SK-N-SH (cell line): ENCODE results near the gene MTA3. TPM values are rescaled to one million over a fixed set of nuclear protein-coding genes. Genes with fewer than 3 reads are reported as not detected.

Source experiments
- CTCF ChIA-PET: fragments of 300-600, 350-600 bp; formaldehyde crosslinking; extraction: SDS; loops from one replicate; lab custom pipeline; 2021; lab: Yijun Ruan, JAX
- POLR2A ChIA-PET: fragments of 350-600 bp; sonication (Branson Sonifier 250); formaldehyde crosslinking; extraction: SDS; loops from one replicate; lab custom pipeline; 2020; ENCODE audit warnings: antibody characterized with exemption, inconsistent platforms; lab: Yijun Ruan, JAX
- DNase-seq: peaks from one replicate; pipeline ENCODE4 v3.0.0; 2012
- H2AFZ ChIP-seq: fragments of 200-600 bp; sonication (generic); 2 replicates; pipeline ENCODE4 v1.8.1; 2016; ENCODE audit warnings: antibody characterized with exemption, mild to moderate bottlenecking, low read depth
- H3F3A ChIP-seq: fragments of 200-600 bp; sonication (generic); replicated peaks from 2 replicates; pipeline ENCODE3; 2016; ENCODE audit warnings: antibody characterized with exemption, mild to moderate bottlenecking; ENCODE audit not compliant: insufficient read depth
- H3K27ac ChIP-seq, 2 experiments: fragments of 200-500 bp in 1 of 2; fragments of 200-600 bp in 1 of 2; sonication (Bioruptor generic) in 1 of 2; sonication (generic), shearing (Covaris generic) in 1 of 2; 2 replicates each; pipeline versions ENCODE4 v1.5.1 to v1.6.1; 2014 to 2016; ENCODE audit warnings: low read depth in 2 of 2, inconsistent platforms in 1 of 2, low read length in 1 of 2, mild to moderate bottlenecking in 1 of 2, mixed read lengths in 1 of 2
- H3K27me3 ChIP-seq: fragments of 200-600 bp; sonication (generic), shearing (Covaris generic); 2 replicates; pipeline ENCODE4 v1.6.1; 2016; ENCODE audit warnings: mixed run types; ENCODE audit not compliant: insufficient read depth
- H3K36me3 ChIP-seq, 2 experiments: fragments of 200-500 bp in 1 of 2; fragments of 200-600 bp in 1 of 2; sonication (Bioruptor generic) in 1 of 2; sonication (generic) in 1 of 2; replicated peaks in 1 of 2; 2 replicates each; pipeline versions ENCODE3 to v1.5.1; 2014 to 2016; ENCODE audit warnings: low read length in 1 of 2, mild to moderate bottlenecking in 1 of 2; ENCODE audit not compliant: insufficient read depth in 2 of 2, control insufficient read depth in 1 of 2
- H3K4me1 ChIP-seq, 2 experiments: fragments of 200-500 bp in 1 of 2; fragments of 200-600 bp in 1 of 2; sonication (Bioruptor generic) in 1 of 2; sonication (generic), shearing (Covaris generic) in 1 of 2; 2 replicates each; pipeline versions ENCODE4 v1.5.1 to v1.6.1; 2014 to 2016; ENCODE audit warnings: low read depth in 1 of 2, low read length in 1 of 2, mixed run types in 1 of 2; ENCODE audit not compliant: insufficient read depth in 2 of 2, control insufficient read depth in 1 of 2
- H3K4me2 ChIP-seq: fragments of 200-600 bp; sonication (generic), shearing (Covaris generic); 2 replicates; pipeline ENCODE4 v1.6.1; 2017; ENCODE audit warnings: mixed run types
- H3K4me3 ChIP-seq, 2 experiments: fragments of 200-500 bp in 1 of 2; fragments of 200-600 bp in 1 of 2; sonication (Bioruptor generic) in 1 of 2; sonication (generic), shearing (Covaris generic) in 1 of 2; 2 replicates each; pipeline versions ENCODE4 v1.5.1 to v1.8.1; 2014 to 2016; ENCODE audit warnings: low read depth in 2 of 2, inconsistent platforms in 1 of 2, low read length in 1 of 2, mild to moderate bottlenecking in 1 of 2, mixed read lengths in 1 of 2, moderate library complexity in 1 of 2
- H3K79me2 ChIP-seq: fragments of 200-600 bp; sonication (generic); 2 replicates; pipeline ENCODE4 v1.8.1; 2017; ENCODE audit warnings: mild to moderate bottlenecking; ENCODE audit not compliant: insufficient read depth
- H3K9ac ChIP-seq: fragments of 200-600 bp; sonication (generic); 2 replicates; pipeline ENCODE4 v1.6.1; 2017; ENCODE audit warnings: mixed run types
- H3K9me2 ChIP-seq: fragments of 200-600 bp; sonication (generic); 2 replicates; pipeline ENCODE4 v1.6.1; 2017; ENCODE audit warnings: mixed run types
- H3K9me3 ChIP-seq: fragments of 200-600 bp; sonication (generic); 2 replicates; pipeline ENCODE4 v1.6.1; 2017; ENCODE audit warnings: mixed run types, mild to moderate bottlenecking, moderate library complexity
- H4K20me1 ChIP-seq: fragments of 200-600 bp; sonication (generic); 2 replicates; pipeline ENCODE4 v1.6.1; 2017; ENCODE audit warnings: mild to moderate bottlenecking, mixed run types; ENCODE audit not compliant: insufficient read depth
- CHD2 ChIP-seq: fragments of 150-350 bp; IDR thresholded peaks from 2 replicates; pipeline ENCODE4 v1.6.1; 2018; ENCODE audit warnings: low read length; ENCODE audit not compliant: partially characterized antibody
- CTCF ChIP-seq: fragments of 200-600 bp; sonication (generic); IDR thresholded peaks from 2 replicates; pipeline ENCODE4 v1.6.1; 2017; ENCODE audit warnings: antibody characterized with exemption, mild to moderate bottlenecking, moderate library complexity
- ELF1 ChIP-seq: IDR thresholded peaks from 2 replicates; pipeline ENCODE4 v1.4.0; 2012
- EP300 ChIP-seq, 2 experiments: IDR thresholded peaks; 2 replicates each; pipeline versions ENCODE4 v1.4.0 to v1.6.1; 2012; ENCODE audit warnings: borderline replicate concordance in 1 of 2, low read depth in 1 of 2, low read length in 1 of 2
- EZH2phosphoT487 ChIP-seq: fragments of 200-600 bp; sonication (generic); IDR thresholded peaks from 2 replicates; pipeline ENCODE4 v1.6.1; 2017; ENCODE audit warnings: low read depth, mixed run types, mild to moderate bottlenecking, antibody characterized with exemption, moderate library complexity, borderline replicate concordance
- FOSL2 ChIP-seq: IDR thresholded peaks from 2 replicates; pipeline ENCODE4 v1.4.0; 2012; ENCODE audit warnings: low read depth, mild to moderate bottlenecking, moderate library complexity, borderline replicate concordance
- FOXJ3 ChIP-seq: sonication (generic); formaldehyde crosslinking; IDR thresholded peaks from 2 replicates; pipeline ENCODE4 v1.5.1; 2020; ENCODE audit warnings: mild to moderate bottlenecking, missing genetic modification reagents
- GABPA ChIP-seq: IDR thresholded peaks from 2 replicates; pipeline ENCODE4 v1.4.0; 2012; ENCODE audit warnings: low read depth, mild to moderate bottlenecking
- GATA2 ChIP-seq: sonication (generic); formaldehyde crosslinking; IDR thresholded peaks from 2 replicates; pipeline ENCODE4 v1.5.0; 2020; ENCODE audit warnings: mild to moderate bottlenecking, missing genetic modification reagents
- IRF3 ChIP-seq: fragments of 150-350 bp; IDR thresholded peaks from 2 replicates; pipeline ENCODE4 v1.6.1; 2016; ENCODE audit warnings: mild to moderate bottlenecking, low read depth, low read length
- JUND ChIP-seq: IDR thresholded peaks from 2 replicates; pipeline ENCODE4 v1.4.0; 2012
- MEF2A ChIP-seq: IDR thresholded peaks from 2 replicates; pipeline ENCODE4 v1.4.0; 2012; ENCODE audit warnings: low read depth, borderline replicate concordance
- MXI1 ChIP-seq: IDR thresholded peaks from 2 replicates; pipeline ENCODE4 v1.6.1; 2012; ENCODE audit warnings: mild to moderate bottlenecking, low read depth, low read length, improper control_type of control experiment
- NFIC ChIP-seq: IDR thresholded peaks from 2 replicates; pipeline ENCODE4 v1.4.0; 2012; ENCODE audit warnings: borderline replicate concordance
- NRF1 ChIP-seq: IDR thresholded peaks from 2 replicates; pipeline ENCODE4 v1.6.1; 2012; ENCODE audit warnings: low read depth, mild to moderate bottlenecking, low read length
- POLR2AphosphoS5 ChIP-seq: IDR thresholded peaks from 2 replicates; pipeline ENCODE4 v1.6.1; 2012; ENCODE audit warnings: low read depth, low read length
- RCOR1 ChIP-seq: fragments of 150-350 bp; IDR thresholded peaks from 2 replicates; pipeline ENCODE4 v1.6.1; 2017; ENCODE audit warnings: antibody characterized with exemption, low read length
- RFX5 ChIP-seq: IDR thresholded peaks from 2 replicates; pipeline ENCODE4 v1.6.1; 2012; ENCODE audit warnings: mild to moderate bottlenecking, improper control_type of control experiment, low read length
- SMC3 ChIP-seq: IDR thresholded peaks from 2 replicates; pipeline ENCODE4 v1.6.1; 2012; ENCODE audit warnings: low read depth, low read length, improper control_type of control experiment
- TCF12 ChIP-seq: IDR thresholded peaks from 2 replicates; pipeline ENCODE4 v1.4.0; 2012
- USF1 ChIP-seq: IDR thresholded peaks from 2 replicates; pipeline ENCODE4 v1.4.0; 2012; ENCODE audit warnings: low read depth, borderline replicate concordance
- USF2 ChIP-seq: fragments of 150-350 bp; IDR thresholded peaks from 2 replicates; pipeline ENCODE4 v1.6.1; 2017; ENCODE audit warnings: antibody characterized with exemption, low read length, low read depth, borderline replicate concordance
- WGBS: methylation state at CpG from one replicate; pipeline ENCODE4 v1.1.6; 2017; ENCODE audit warnings: low lambda C conversion rate; 5-methylcytosine and 5-hydroxymethylcytosine counted together
- polyA plus RNA-seq, 3 experiments: library from polyadenylated mRNA; depleted of rRNA; stranded (reverse); fragments of >200 nt; gene quantifications; 2 replicates each; pipeline ENCODE4 v1.2.3, GENCODE V29; 2012
- TF ChIP-seq, protein P1 (sequence below): IDR thresholded peaks from 2 replicates; pipeline ENCODE4; 2012
- TF ChIP-seq, protein P2 (sequence below): IDR thresholded peaks from 2 replicates; pipeline ENCODE4 v1.6.1; 2012; ENCODE audit warnings: mild to moderate bottlenecking, low read depth, low read length, moderate library complexity

The MTA3 gene
- polyA plus RNA-seq, 1 of the 3 experiments (the other 2 are of a cell fraction): 30.8 TPM

- no peaks in the 10 kb centered on the region for H3F3A ChIP-seq
- H3K4me1 ChIP-seq: peaks cover 0 to 9% of the 10 kb centered on the region in 2 experiments; a peak in 1 of 4 replicates
- peaks cover 9 to 10% of the 10 kb centered on the region in 2 experiments for H3K36me3 ChIP-seq
- H2AFZ ChIP-seq: no peak overlapping the region
- H3K27me3 ChIP-seq: no peaks in the 10 kb centered on the region
- H3K9me2 ChIP-seq: no peaks in the 10 kb centered on the region
- no peak overlapping the region for H3K4me2 ChIP-seq
- CTCF ChIA-PET: interaction anchor here (0.6 to 3.7 kb wide), 77 partner anchors 10 to 809 kb away, joined by 3 to 107 read pairs (median 4); partner anchors contain the start of genes COX7A2L and KCNG3
- H4K20me1 ChIP-seq: no peaks in the 10 kb centered on the region
- WGBS: 34% methylated on average over 3 of the region's 3 CpGs
- peak; percentile 84 for DNase-seq
- no peak overlapping the region for H3K27ac ChIP-seq
- H3K4me3 ChIP-seq: peak overlapping the region in 1 of 2 experiments; percentile 7; a peak in 1 of 4 replicates
- no peaks in the 10 kb centered on the region; the same call in 1 of the 2 replicates for H3K9me3 ChIP-seq
- H3K79me2 ChIP-seq: no peaks in the 10 kb centered on the region
- POLR2A ChIA-PET: no interaction called here
- H3K9ac ChIP-seq: no peak overlapping the region
- TF ChIP-seq EP300 (IDR thresholded peaks at IDR 0.05; ENCODE audit: borderline replicate concordance in 1 of 2, low read depth in 1 of 2, low read length in 1 of 2) (no peak), FOSL2 (no peak), MEF2A (no peak), CTCF (peak; percentile 100), TCF12 (peak; percentile 45), EZH2phosphoT487 (no peak), RFX5 (peak; percentile 55; the same call in 1 of the 2 replicates), GABPA (no peak), FOXJ3 (CRISPR knock-in tag) (no peak), GATA2 (CRISPR knock-in tag) (no peak), CHD2 (peak; percentile 84), MXI1 (peak; percentile 71; the same call in 1 of the 2 replicates), USF1 (no peak), NRF1 (no peak; the same call in 1 of the 2 replicates), JUND (no peak), RCOR1 (peak; percentile 74), ELF1 (no peak), IRF3 (0 out of 2 replicates have a peak, but pooled peaks have one; percentile 17), POLR2AphosphoS5 (no peak), SMC3 (peak; percentile 97), USF2 (no peak), NFIC (no peak)
- TF ChIP-seq, protein P1, sequence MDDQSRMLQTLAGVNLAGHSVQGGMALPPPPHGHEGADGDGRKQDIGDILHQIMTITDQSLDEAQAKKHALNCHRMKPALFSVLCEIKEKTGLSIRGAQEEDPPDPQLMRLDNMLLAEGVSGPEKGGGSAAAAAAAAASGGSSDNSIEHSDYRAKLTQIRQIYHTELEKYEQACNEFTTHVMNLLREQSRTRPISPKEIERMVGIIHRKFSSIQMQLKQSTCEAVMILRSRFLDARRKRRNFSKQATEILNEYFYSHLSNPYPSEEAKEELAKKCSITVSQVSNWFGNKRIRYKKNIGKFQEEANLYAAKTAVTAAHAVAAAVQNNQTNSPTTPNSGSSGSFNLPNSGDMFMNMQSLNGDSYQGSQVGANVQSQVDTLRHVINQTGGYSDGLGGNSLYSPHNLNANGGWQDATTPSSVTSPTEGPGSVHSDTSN: no peak
- TF ChIP-seq, protein P2, sequence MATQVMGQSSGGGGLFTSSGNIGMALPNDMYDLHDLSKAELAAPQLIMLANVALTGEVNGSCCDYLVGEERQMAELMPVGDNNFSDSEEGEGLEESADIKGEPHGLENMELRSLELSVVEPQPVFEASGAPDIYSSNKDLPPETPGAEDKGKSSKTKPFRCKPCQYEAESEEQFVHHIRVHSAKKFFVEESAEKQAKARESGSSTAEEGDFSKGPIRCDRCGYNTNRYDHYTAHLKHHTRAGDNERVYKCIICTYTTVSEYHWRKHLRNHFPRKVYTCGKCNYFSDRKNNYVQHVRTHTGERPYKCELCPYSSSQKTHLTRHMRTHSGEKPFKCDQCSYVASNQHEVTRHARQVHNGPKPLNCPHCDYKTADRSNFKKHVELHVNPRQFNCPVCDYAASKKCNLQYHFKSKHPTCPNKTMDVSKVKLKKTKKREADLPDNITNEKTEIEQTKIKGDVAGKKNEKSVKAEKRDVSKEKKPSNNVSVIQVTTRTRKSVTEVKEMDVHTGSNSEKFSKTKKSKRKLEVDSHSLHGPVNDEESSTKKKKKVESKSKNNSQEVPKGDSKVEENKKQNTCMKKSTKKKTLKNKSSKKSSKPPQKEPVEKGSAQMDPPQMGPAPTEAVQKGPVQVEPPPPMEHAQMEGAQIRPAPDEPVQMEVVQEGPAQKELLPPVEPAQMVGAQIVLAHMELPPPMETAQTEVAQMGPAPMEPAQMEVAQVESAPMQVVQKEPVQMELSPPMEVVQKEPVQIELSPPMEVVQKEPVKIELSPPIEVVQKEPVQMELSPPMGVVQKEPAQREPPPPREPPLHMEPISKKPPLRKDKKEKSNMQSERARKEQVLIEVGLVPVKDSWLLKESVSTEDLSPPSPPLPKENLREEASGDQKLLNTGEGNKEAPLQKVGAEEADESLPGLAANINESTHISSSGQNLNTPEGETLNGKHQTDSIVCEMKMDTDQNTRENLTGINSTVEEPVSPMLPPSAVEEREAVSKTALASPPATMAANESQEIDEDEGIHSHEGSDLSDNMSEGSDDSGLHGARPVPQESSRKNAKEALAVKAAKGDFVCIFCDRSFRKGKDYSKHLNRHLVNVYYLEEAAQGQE: no peak
These were observed 94.8 kb downstream of the MTA3 start for GRCh38 chr2:42663106-42663780.
